Liver (tissue), 9 donors: ENCODE data around the gene H1-8. TPM values are rescaled to one million over a fixed set of nuclear protein-coding genes. Genes with fewer than 3 reads are reported as not detected.

ENCODE experiments used
- DNase-seq: peaks from one replicate; pipeline ENCODE4 v3.0.0-alpha.2; 2017; ENCODE audit warnings: low spot score
- H3K27ac ChIP-seq, 2 donors: one replicate each; pipeline ENCODE4 v1.7.0; 2013; ENCODE audit warnings: inconsistent platforms in 2 of 2, low read length in 2 of 2, control low read depth in 1 of 2, low read depth in 1 of 2, mild to moderate bottlenecking in 1 of 2
- H3K27me3 ChIP-seq, 4 donors: one replicate each; pipeline versions ENCODE4 v1.6.1 to v1.7.0; 2013; ENCODE audit warnings: low read length in 3 of 4, inconsistent platforms in 1 of 4, mild to moderate bottlenecking in 1 of 4, moderate library complexity in 1 of 4; ENCODE audit not compliant: control insufficient read depth in 4 of 4, insufficient read depth in 4 of 4
- H3K36me3 ChIP-seq, 4 donors: one replicate each; pipeline versions ENCODE4 v1.6.1 to v1.7.0; 2013; ENCODE audit warnings: low read length in 3 of 4, mild to moderate bottlenecking in 3 of 4, low read depth in 1 of 4, moderate library complexity in 1 of 4; ENCODE audit not compliant: control insufficient read depth in 4 of 4, insufficient read depth in 3 of 4
- H3K4me1 ChIP-seq, 4 donors: one replicate each; pipeline versions ENCODE4 v1.6.1 to v1.7.0; 2013; ENCODE audit warnings: low read length in 3 of 4, mild to moderate bottlenecking in 3 of 4, moderate library complexity in 1 of 4; ENCODE audit not compliant: control insufficient read depth in 4 of 4, insufficient read depth in 4 of 4
- H3K4me3 ChIP-seq, 3 donors: one replicate each; pipeline versions ENCODE4 v1.6.1 to v1.7.0; 2013; ENCODE audit warnings: low read length in 3 of 3, control low read depth in 1 of 3, low read depth in 1 of 3, mild to moderate bottlenecking in 1 of 3
- H3K9ac ChIP-seq, 2 donors: one replicate each; pipeline ENCODE4 v1.7.0; 2013; ENCODE audit warnings: low read length in 2 of 2, mild to moderate bottlenecking in 2 of 2, moderate library complexity in 2 of 2, control low read depth in 1 of 2, low read depth in 1 of 2
- H3K9me3 ChIP-seq, 4 donors: one replicate each; pipeline versions ENCODE4 v1.6.1 to v1.7.0; 2013; ENCODE audit warnings: low read length in 3 of 4; ENCODE audit not compliant: control insufficient read depth in 4 of 4
- EGR1 ChIP-seq, 2 donors: IDR thresholded peaks; 2 replicates each; pipeline ENCODE4 v1.6.1; 2016 to 2018; ENCODE audit warnings: antibody characterized with exemption in 2 of 2, low read depth in 2 of 2
- FOXA2 ChIP-seq: IDR thresholded peaks from 2 replicates; pipeline ENCODE4 v1.6.1; 2016; ENCODE audit warnings: antibody characterized with exemption
- GABPA ChIP-seq, 2 donors: IDR thresholded peaks in 1 of 2; conservative IDR thresholded peaks in 1 of 2; 2 replicates each; pipeline ENCODE4 v1.6.1; 2016; ENCODE audit warnings: antibody characterized with exemption in 2 of 2, mild to moderate bottlenecking in 1 of 2, moderate library complexity in 1 of 2
- HNF4G ChIP-seq: IDR thresholded peaks from 2 replicates; pipeline ENCODE4 v1.6.1; 2016; ENCODE audit warnings: antibody characterized with exemption
- JUND ChIP-seq, 2 donors: IDR thresholded peaks; 2 replicates each; pipeline ENCODE4 v1.6.1; 2016; ENCODE audit warnings: antibody characterized with exemption in 2 of 2
- NR2F2 ChIP-seq: IDR thresholded peaks from 2 replicates; pipeline ENCODE4 v1.6.1; 2016; ENCODE audit warnings: antibody characterized with exemption
- RAD21 ChIP-seq, 2 donors: IDR thresholded peaks; 2 replicates each; pipeline ENCODE4 v1.6.1; 2016; ENCODE audit warnings: antibody characterized with exemption in 2 of 2, mild to moderate bottlenecking in 2 of 2
- RXRA ChIP-seq, 2 donors: IDR thresholded peaks; 2 replicates each; pipeline ENCODE4 v1.6.1; 2017 to 2018; ENCODE audit warnings: antibody characterized with exemption in 2 of 2, mild to moderate bottlenecking in 1 of 2
- SP1 ChIP-seq: IDR thresholded peaks from 2 replicates; pipeline ENCODE4 v1.6.1; 2018; ENCODE audit warnings: antibody characterized with exemption, mild to moderate bottlenecking
- TAF1 ChIP-seq: conservative IDR thresholded peaks from 2 replicates; pipeline ENCODE4 v1.6.1; 2016; ENCODE audit warnings: antibody characterized with exemption, mild to moderate bottlenecking
- WGBS: extraction: QIAGEN DNeasy Blood & Tissue Kit; methylation state at CpG from one replicate; pipeline ENCODE4 v1.1.7; 2013; 5-methylcytosine and 5-hydroxymethylcytosine counted together
- polyA plus RNA-seq, 2 donors: library from polyadenylated mRNA; stranded (reverse) in 1 of 2; unstranded in 1 of 2; fragments of 200-250 nt in 1 of 2; fragments of >200 nt in 1 of 2; fragmentation: Nextera tagmentation in 1 of 2; extraction: Ambion mirVana in 1 of 2; gene quantifications; one replicate each; pipeline versions ENCODE4 v1.2.1 to v1.2.3, GENCODE V29; 2013 to 2015
- total RNA-seq, 2 donors: library from RNA; depleted of rRNA; stranded (reverse); fragments of >200 nt; gene quantifications; one replicate each; pipeline ENCODE4 v1.2.3, GENCODE V29; 2014
- TF ChIP-seq, protein P1 (sequence below): fragments of 150-350 bp; IDR thresholded peaks from 2 replicates; pipeline ENCODE4 v1.5.1; 2017; ENCODE audit warnings: improper control_type of control experiment, low read depth, low read length; ENCODE audit not compliant: missing input control
- TF ChIP-seq, protein P2 (sequence below): IDR thresholded peaks from 2 replicates; pipeline ENCODE4 v1.6.1; 2016; ENCODE audit warnings: antibody characterized with exemption
- donor health status: healthy.
- donor health status: healthy.
- donor health status: healthy.
- donor health status: healthy.
- donor health status: healthy.

H1-8 gene
- total and polyA plus RNA-seq, 4 donors: not detected

DNA sequence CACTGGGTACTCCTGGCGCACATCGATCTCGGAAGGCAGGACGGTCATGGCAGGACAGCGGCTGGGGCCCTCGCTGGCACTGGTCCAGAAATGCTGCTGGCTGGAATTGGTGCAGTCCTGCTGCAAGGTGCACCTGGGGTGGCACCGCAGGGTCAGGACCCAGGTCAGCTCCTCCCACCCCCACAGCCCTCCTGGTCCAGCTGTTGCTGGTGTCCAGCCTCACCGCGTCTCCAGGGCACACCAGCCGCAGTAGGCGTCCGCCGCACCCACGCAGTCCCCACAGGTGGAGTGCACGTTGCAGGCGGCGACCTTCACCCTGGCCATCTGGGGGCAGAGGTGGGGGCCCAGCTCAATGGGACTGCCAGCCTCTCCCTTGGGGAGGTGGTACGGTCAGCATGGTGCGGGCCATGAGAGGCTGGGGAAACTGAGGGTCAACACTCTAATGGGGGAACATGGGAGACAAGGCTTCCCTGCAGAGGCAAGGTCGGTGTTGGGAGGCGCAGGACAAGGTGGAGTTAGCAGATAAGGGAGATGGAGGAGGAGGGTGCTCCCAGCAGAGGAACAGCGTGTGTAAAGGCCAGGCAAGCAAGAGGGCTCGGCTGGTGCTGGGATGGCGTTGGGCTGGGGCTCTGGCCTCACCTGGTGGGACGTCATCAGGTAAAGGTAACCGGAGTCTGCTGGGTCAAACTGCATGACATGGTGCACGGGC, 43.1 kb downstream of the H1-8 start (continued):
- no peak for TF ChIP-seq HNF4G

DNA sequence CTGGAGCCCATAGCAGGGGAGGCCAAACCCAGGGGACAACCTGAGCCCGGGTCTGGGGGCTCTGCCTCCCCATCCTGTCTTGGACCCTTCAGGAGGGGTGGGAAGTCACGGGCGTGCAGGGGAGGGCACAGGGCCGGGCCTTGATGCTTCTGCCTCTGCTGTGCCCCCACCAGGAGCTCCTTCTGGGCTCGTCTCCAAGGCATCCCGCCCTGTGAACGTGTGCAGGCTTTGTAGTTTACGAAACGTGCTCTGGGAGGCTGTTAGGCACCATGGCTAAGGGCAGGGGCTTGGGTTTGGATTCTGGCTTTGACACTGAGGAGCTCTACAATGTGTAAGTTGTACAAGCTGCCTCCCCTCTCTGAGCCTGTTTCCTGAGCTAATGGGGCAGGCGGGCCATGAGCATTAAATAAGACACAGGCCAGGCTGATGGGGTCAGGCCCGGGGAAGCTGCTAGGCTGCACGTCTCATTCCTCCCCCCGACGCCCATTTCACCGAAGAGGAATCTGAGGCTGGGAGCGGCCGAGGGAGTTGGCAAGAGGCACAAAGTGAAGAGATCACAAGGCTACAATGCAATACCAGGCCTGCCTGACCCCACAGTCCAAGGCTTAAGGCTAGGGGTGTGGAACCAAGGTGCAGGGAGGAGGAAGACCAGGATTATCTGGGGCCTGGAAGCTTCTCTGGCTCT, 43.9 kb downstream of the H1-8 start:
- Histone ChIP-seq H3K9me3 (no peaks in the 10 kb centered on the region), H3K4me3 (no peak overlapping the region), H3K27ac (peak overlapping the region in 1 of 2 donors; percentile 42), H3K36me3 (peaks cover 0 to 3% (median under 1%) of the 10 kb centered on the region in 4 donors), H3K9ac (no peak overlapping the region), H3K4me1 (peaks cover 0 to 7% (median 0%) of the 10 kb centered on the region in 4 donors), H3K27me3 (no peaks in the 10 kb centered on the region)
- WGBS: 74% methylated on average over 17 of the region's 17 CpGs
- no peak for DNase-seq
- no peak for TF ChIP-seq GABPA (IDR thresholded peaks at IDR 0.05 in 1 of 2, conservative IDR thresholded peaks at IDR 0.05 in 1 of 2)
- peak in 1 of 2 donors; percentile 63 for TF ChIP-seq RXRA (IDR thresholded peaks at IDR 0.05)

GRCh38 chr3:129587566-129588210, 44.7 kb downstream of the H1-8 start:
- WGBS: 86% methylated on average over 10 of the region's 10 CpGs
- no peak overlapping the region for H3K9ac ChIP-seq
- no peak for DNase-seq
- H3K36me3 ChIP-seq: peaks cover 0 to 3% (median under 1%) of the 10 kb centered on the region in 4 donors
- TF ChIP-seq EGR1 (IDR thresholded peaks at IDR 0.05; ENCODE audit: low read depth in 2 of 2): no peak
- H3K4me3 ChIP-seq: no peak overlapping the region
- no peaks in the 10 kb centered on the region for H3K9me3 ChIP-seq
- no peaks in the 10 kb centered on the region for H3K27me3 ChIP-seq
- H3K27ac ChIP-seq: peak overlapping the region; percentile 5 to 42
- peaks cover 0 to 3% (median 1%) of the 10 kb centered on the region in 4 donors for H3K4me1 ChIP-seq

GRCh38 chr3:129590215-129590614, 47.2 kb downstream of the H1-8 start:
- peaks cover 6 to 25% (median 18%) of the 10 kb centered on the region in 4 donors for H3K4me1 ChIP-seq
- H3K9ac ChIP-seq: no peak overlapping the region
- no peak overlapping the region for H3K27ac ChIP-seq
- no peak for TF ChIP-seq JUND (IDR thresholded peaks at IDR 0.05)
- TF ChIP-seq GABPA (IDR thresholded peaks at IDR 0.05 in 1 of 2, conservative IDR thresholded peaks at IDR 0.05 in 1 of 2): no peak
- TF ChIP-seq EGR1 (IDR thresholded peaks at IDR 0.05; ENCODE audit: low read depth in 2 of 2): no peak
- peak; percentile 58 for TF ChIP-seq NR2F2
- 68% methylated on average over 8 of the region's 8 CpGs for WGBS
- no peaks in the 10 kb centered on the region for H3K27me3 ChIP-seq
- H3K9me3 ChIP-seq: no peaks in the 10 kb centered on the region
- no peak for DNase-seq
- no peak overlapping the region for H3K4me3 ChIP-seq
- H3K36me3 ChIP-seq: no peaks in the 10 kb centered on the region

DNA sequence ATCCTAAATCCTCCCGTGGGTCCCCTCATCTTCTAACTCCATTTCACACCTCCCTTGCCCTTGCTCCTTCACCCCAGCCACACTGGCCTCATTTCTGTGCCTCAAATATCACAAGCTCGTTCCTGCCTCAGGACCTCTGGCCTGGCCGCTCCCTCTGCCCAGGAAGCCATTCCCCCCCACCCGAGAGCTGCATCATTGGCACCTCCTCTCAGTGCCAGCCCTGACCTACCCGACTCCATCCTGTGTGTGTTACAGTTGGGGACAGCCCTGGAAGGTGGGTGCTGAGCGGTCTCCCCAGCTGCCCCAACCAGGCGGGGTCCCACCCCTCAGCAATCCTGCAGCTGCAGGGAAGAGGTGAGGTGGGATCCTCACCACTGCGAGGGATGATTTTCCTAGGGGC, 49.0 kb downstream of the H1-8 start:
- Histone ChIP-seq H3K27me3 (no peaks in the 10 kb centered on the region), H3K4me3 (no peak overlapping the region), H3K36me3 (no peaks in the 10 kb centered on the region), H3K27ac (peak overlapping the region; percentile 52 to 61), H3K4me1 (peaks cover 6 to 34% (median 19%) of the 10 kb centered on the region in 4 donors), H3K9ac (no peak overlapping the region), H3K9me3 (no peaks in the 10 kb centered on the region)
- DNase-seq: no peak
- WGBS: 71% methylated on average over 8 of the region's 8 CpGs
- TF ChIP-seq TAF1: no peak
- no peak for TF ChIP-seq FOXA2
- no peak for TF ChIP-seq JUND (IDR thresholded peaks at IDR 0.05)
- TF ChIP-seq, protein P1, sequence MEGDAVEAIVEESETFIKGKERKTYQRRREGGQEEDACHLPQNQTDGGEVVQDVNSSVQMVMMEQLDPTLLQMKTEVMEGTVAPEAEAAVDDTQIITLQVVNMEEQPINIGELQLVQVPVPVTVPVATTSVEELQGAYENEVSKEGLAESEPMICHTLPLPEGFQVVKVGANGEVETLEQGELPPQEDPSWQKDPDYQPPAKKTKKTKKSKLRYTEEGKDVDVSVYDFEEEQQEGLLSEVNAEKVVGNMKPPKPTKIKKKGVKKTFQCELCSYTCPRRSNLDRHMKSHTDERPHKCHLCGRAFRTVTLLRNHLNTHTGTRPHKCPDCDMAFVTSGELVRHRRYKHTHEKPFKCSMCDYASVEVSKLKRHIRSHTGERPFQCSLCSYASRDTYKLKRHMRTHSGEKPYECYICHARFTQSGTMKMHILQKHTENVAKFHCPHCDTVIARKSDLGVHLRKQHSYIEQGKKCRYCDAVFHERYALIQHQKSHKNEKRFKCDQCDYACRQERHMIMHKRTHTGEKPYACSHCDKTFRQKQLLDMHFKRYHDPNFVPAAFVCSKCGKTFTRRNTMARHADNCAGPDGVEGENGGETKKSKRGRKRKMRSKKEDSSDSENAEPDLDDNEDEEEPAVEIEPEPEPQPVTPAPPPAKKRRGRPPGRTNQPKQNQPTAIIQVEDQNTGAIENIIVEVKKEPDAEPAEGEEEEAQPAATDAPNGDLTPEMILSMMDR: no peak
- TF ChIP-seq, protein P2, sequence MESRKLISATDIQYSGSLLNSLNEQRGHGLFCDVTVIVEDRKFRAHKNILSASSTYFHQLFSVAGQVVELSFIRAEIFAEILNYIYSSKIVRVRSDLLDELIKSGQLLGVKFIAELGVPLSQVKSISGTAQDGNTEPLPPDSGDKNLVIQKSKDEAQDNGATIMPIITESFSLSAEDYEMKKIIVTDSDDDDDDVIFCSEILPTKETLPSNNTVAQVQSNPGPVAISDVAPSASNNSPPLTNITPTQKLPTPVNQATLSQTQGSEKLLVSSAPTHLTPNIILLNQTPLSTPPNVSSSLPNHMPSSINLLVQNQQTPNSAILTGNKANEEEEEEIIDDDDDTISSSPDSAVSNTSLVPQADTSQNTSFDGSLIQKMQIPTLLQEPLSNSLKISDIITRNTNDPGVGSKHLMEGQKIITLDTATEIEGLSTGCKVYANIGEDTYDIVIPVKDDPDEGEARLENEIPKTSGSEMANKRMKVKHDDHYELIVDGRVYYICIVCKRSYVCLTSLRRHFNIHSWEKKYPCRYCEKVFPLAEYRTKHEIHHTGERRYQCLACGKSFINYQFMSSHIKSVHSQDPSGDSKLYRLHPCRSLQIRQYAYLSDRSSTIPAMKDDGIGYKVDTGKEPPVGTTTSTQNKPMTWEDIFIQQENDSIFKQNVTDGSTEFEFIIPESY: no peak
- TF ChIP-seq SP1: no peak
- no peak for TF ChIP-seq EGR1 (IDR thresholded peaks at IDR 0.05; ENCODE audit: low read depth in 2 of 2)
- no peak for TF ChIP-seq RAD21 (IDR thresholded peaks at IDR 0.05)
- no peak for TF ChIP-seq NR2F2
